Fibroblast of lung (primary cell): ENCODE measurements around the gene CDC25A. TPM values are rescaled to one million over a fixed set of nuclear protein-coding genes. Genes with fewer than 3 reads are reported as not detected.

Experiments used
- DNase-seq, 2 donors: peaks; one replicate each; pipeline versions ENCODE4 v3.0.0 to v3.0.0-alpha.2; 2010; ENCODE audit warnings: low read depth in 2 of 2
- H2AFZ ChIP-seq: 2 replicates; pipeline ENCODE4 v1.5.1; 2012; ENCODE audit warnings: low read length, control low read depth, inconsistent platforms
- H3K27ac ChIP-seq: 2 replicates; pipeline ENCODE4 v1.5.1; 2011; ENCODE audit warnings: low read length, control low read depth; ENCODE audit not compliant: insufficient read depth
- H3K27me3 ChIP-seq: 2 replicates; pipeline ENCODE4 v1.5.1; 2011; ENCODE audit warnings: mild to moderate bottlenecking, low read length; ENCODE audit not compliant: control insufficient read depth, insufficient read depth
- H3K36me3 ChIP-seq: 2 replicates; pipeline ENCODE4 v1.5.1; 2011; ENCODE audit warnings: low read length; ENCODE audit not compliant: control insufficient read depth, insufficient read depth
- H3K4me1 ChIP-seq: 2 replicates; pipeline ENCODE4 v1.5.1; 2011; ENCODE audit warnings: low read length; ENCODE audit not compliant: control insufficient read depth, insufficient read depth; ENCODE audit errors: extremely low read depth
- H3K4me2 ChIP-seq: 2 replicates; pipeline ENCODE4 v1.5.1; 2011; ENCODE audit warnings: low read length, control low read depth; ENCODE audit not compliant: insufficient read depth; ENCODE audit errors: extremely low read depth
- H3K4me3 ChIP-seq, 4 experiments: fragments of 200-600 bp in 1 of 4; sonication (generic) in 1 of 4; replicated peaks in 1 of 4; 2 replicates each; pipeline ENCODE4 v1.5.1; 2011 to 2016; ENCODE audit warnings: low read length in 4 of 4, low read depth in 3 of 4, mild to moderate bottlenecking in 3 of 4, control low read depth in 2 of 4, inconsistent platforms in 1 of 4, mixed read lengths in 1 of 4; ENCODE audit not compliant: insufficient read depth in 1 of 4; ENCODE audit errors: control extremely low read depth in 1 of 4
- H3K79me2 ChIP-seq: 2 replicates; pipeline ENCODE4 v1.5.1; 2012; ENCODE audit warnings: mild to moderate bottlenecking, low read length, inconsistent platforms; ENCODE audit not compliant: control insufficient read depth, insufficient read depth
- H3K9ac ChIP-seq: 2 replicates; pipeline ENCODE4 v1.5.1; 2011; ENCODE audit warnings: mild to moderate bottlenecking, low read length, control low read depth; ENCODE audit not compliant: insufficient read depth
- H3K9me3 ChIP-seq: 2 replicates; pipeline ENCODE4 v1.5.1; 2012; ENCODE audit warnings: low read depth, low read length; ENCODE audit not compliant: control insufficient read depth, insufficient read depth
- H4K20me1 ChIP-seq: 2 replicates; pipeline ENCODE4 v1.5.1; 2011; ENCODE audit warnings: low read length; ENCODE audit not compliant: control insufficient read depth, insufficient read depth; ENCODE audit errors: extremely low read depth
- EZH2 ChIP-seq: IDR thresholded peaks from 2 replicates; pipeline ENCODE4 v1.5.1; 2012; ENCODE audit warnings: low read length, control low read depth, mild to moderate bottlenecking; ENCODE audit errors: missing control alignments
- polyA plus RNA-seq, 2 donors: library from polyadenylated mRNA; depleted of rRNA in 1 of 2; stranded (reverse) in 1 of 2; unstranded in 1 of 2; fragments of >200 nt; gene quantifications; 2 replicates each; pipeline ENCODE4 v1.2.1, GENCODE V29; 2011 to 2012; ENCODE audit warnings: missing spikeins in 1 of 2
- total RNA-seq: library from RNA; depleted of rRNA; stranded (reverse); fragments of >200 nt; gene quantifications from 2 replicates; pipeline ENCODE4 v1.2.1, GENCODE V29; 2014
- TF ChIP-seq, protein P1 (sequence below), 2 donors: IDR thresholded peaks in 1 of 2; conservative IDR thresholded peaks in 1 of 2; 1 replicate in 1 of 2; 2 replicates in 1 of 2; pipeline ENCODE4 v1.5.1; 2011 to 2012; ENCODE audit warnings: low read length in 2 of 2, control low read depth in 1 of 2, inconsistent platforms in 1 of 2, low read depth in 1 of 2, mild to moderate bottlenecking in 1 of 2

CDC25A gene
- total and polyA plus RNA-seq, 2 donors (not counting 1 experiment from before 2014, with no cell fraction given): 1.3 to 3.1 TPM

DNA sequence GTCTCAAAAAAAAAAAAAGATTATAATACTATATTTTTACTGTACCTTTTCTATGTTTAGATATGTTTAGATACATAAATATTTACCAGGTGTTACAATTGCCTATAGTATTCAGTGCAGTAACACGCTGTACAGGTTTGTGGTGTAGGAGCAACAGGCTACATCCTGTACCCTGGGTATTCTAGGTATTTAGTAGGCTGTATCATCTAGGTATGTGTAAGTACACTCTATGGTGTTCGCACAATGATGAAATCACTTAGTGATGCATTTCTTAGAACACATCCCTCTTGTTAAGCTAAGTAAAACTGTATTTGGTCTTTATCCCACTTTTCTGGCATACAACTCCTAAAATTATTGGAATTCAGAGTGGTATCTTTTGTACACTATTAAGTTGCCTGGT lies 77.8 kb downstream of the CDC25A start:
- no peak for TF ChIP-seq EZH2
- TF ChIP-seq, protein P1, sequence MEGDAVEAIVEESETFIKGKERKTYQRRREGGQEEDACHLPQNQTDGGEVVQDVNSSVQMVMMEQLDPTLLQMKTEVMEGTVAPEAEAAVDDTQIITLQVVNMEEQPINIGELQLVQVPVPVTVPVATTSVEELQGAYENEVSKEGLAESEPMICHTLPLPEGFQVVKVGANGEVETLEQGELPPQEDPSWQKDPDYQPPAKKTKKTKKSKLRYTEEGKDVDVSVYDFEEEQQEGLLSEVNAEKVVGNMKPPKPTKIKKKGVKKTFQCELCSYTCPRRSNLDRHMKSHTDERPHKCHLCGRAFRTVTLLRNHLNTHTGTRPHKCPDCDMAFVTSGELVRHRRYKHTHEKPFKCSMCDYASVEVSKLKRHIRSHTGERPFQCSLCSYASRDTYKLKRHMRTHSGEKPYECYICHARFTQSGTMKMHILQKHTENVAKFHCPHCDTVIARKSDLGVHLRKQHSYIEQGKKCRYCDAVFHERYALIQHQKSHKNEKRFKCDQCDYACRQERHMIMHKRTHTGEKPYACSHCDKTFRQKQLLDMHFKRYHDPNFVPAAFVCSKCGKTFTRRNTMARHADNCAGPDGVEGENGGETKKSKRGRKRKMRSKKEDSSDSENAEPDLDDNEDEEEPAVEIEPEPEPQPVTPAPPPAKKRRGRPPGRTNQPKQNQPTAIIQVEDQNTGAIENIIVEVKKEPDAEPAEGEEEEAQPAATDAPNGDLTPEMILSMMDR (conservative IDR thresholded peaks at IDR 0.05 in 1 of 2, IDR thresholded peaks at IDR 0.05 in 1 of 2; ENCODE audit: low read depth in 1 of 2, low read length in 2 of 2): no peak
- Histone ChIP-seq H3K4me3 (no peak overlapping the region), H3K79me2 (no peaks in the 10 kb centered on the region), H4K20me1 (no peaks in the 10 kb centered on the region), H3K27me3 (no peaks in the 10 kb centered on the region), H3K4me1 (peaks cover 3% of the 10 kb centered on the region), H3K9ac (no peak overlapping the region), H3K27ac (no peak overlapping the region), H3K36me3 (no peaks in the 10 kb centered on the region), H3K4me2 (no peak overlapping the region), H3K9me3 (no peaks in the 10 kb centered on the region), H2AFZ (no peak overlapping the region)
- DNase-seq: no peak

DNA sequence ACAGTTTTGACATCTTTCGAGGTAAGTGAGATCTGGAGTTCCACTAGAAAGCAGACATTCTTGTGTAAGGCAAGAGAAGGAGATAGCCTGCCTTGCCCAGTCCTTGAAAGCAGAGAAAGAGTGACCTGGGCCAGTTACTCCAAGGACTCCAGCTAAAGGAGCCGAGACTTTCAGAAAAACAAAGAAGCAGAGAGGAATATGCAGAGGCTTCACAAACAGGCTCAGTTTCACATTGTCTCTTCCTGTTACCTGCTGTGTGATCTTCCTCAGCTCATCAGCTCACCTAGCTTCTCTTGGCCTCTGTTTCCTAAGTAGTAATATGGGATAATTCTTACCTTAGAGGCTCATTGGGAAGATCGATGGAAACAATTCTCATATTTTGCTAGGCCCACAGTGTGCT lies 81.0 kb downstream of the CDC25A start:
- no peak overlapping the region for H3K27ac ChIP-seq
- no peak overlapping the region for H3K9ac ChIP-seq
- no peaks in the 10 kb centered on the region for H3K4me1 ChIP-seq
- DNase-seq: no peak
- H2AFZ ChIP-seq: no peak overlapping the region
- TF ChIP-seq EZH2: no peak
- TF ChIP-seq, protein P1 (conservative IDR thresholded peaks at IDR 0.05 in 1 of 2, IDR thresholded peaks at IDR 0.05 in 1 of 2; ENCODE audit: low read depth in 1 of 2, low read length in 2 of 2): no peak
- no peaks in the 10 kb centered on the region for H3K79me2 ChIP-seq
- H3K9me3 ChIP-seq: no peaks in the 10 kb centered on the region
- H4K20me1 ChIP-seq: no peaks in the 10 kb centered on the region
- H3K4me3 ChIP-seq: no peak overlapping the region
- no peak overlapping the region for H3K4me2 ChIP-seq
- no peaks in the 10 kb centered on the region for H3K36me3 ChIP-seq
- H3K27me3 ChIP-seq: no peaks in the 10 kb centered on the region

Other genes with a start within 250 kb of the CDC25A start
- 81.7 and 152 TPM in 2 replicates for gene MAP4, start 172.0 kb downstream of the CDC25A start, total RNA-seq
- gene MAP4, start 172.0 kb downstream of the CDC25A start, polyA plus RNA-seq: 243 and 256 TPM in 2 replicates
- gene CAMP, start 35.1 kb upstream of the CDC25A start, total RNA-seq: not detected in 2 replicates
- not detected in 2 replicates for gene CAMP, start 35.1 kb upstream of the CDC25A start, polyA plus RNA-seq
- 3.3 and 5.1 TPM in 2 replicates for gene ZNF589, start 52.7 kb upstream of the CDC25A start, total RNA-seq
- gene ZNF589, start 52.7 kb upstream of the CDC25A start, polyA plus RNA-seq: 2.3 and 2.8 TPM in 2 replicates
- gene NME6, start 113.0 kb upstream of the CDC25A start, total RNA-seq: 21.3 and 29.2 TPM in 2 replicates
- gene NME6, start 113.0 kb upstream of the CDC25A start, polyA plus RNA-seq: 23.3 and 27.4 TPM in 2 replicates
- not detected in 2 replicates for gene SPINK8, start 145.2 kb upstream of the CDC25A start, total RNA-seq
- not detected in 2 replicates for gene SPINK8, start 145.2 kb upstream of the CDC25A start, polyA plus RNA-seq
- gene FBXW12, start 183.8 kb upstream of the CDC25A start, total RNA-seq: not detected in 2 replicates
- 0.05 and 0.06 TPM in 2 replicates for gene FBXW12, start 183.8 kb upstream of the CDC25A start, polyA plus RNA-seq
- gene PLXNB1, start 241.7 kb upstream of the CDC25A start, total RNA-seq: 37.2 and 44.6 TPM in 2 replicates
- 12.8 and 14.3 TPM in 2 replicates for gene PLXNB1, start 241.7 kb upstream of the CDC25A start, polyA plus RNA-seq